Panc1 (cell line): ENCODE data around the gene CGNL1. TPM values are rescaled to one million over a fixed set of nuclear protein-coding genes. Genes with fewer than 3 reads are reported as not detected.

ENCODE experiments used
- ATAC-seq: fragments of 200-7000 bp; cut with Tn5 transposase; 2 replicates; pipeline ENCODE4 v1.9.1; 2020; ENCODE audit warnings: mild to moderate bottlenecking, moderate library complexity
- BruUV-seq: library from RNA; stranded (reverse); fragments of 400-500 nt; replicated peaks from 2 replicates; lab custom pipeline; 2021; lab: Mats Ljungman, UMichigan
- CTCF ChIA-PET: fragments of 300-600 bp; sonication (Branson Sonifier 250); formaldehyde crosslinking; loops from one replicate; lab custom pipeline; 2022; ENCODE audit warnings: antibody characterized with exemption; lab: Charles Lee
- POLR2A ChIA-PET: fragments of 300-600 bp; sonication (Branson Sonifier 250); formaldehyde crosslinking; loops from one replicate; lab custom pipeline; 2022; ENCODE audit warnings: antibody characterized with exemption; lab: Charles Lee
- DNase-seq: peaks from one replicate; pipeline ENCODE4 v3.0.0-alpha.2; 2010; ENCODE audit warnings: low read depth, low spot score
- H3K27ac ChIP-seq: 2 replicates; pipeline ENCODE4 v1.5.1; 2011; ENCODE audit warnings: mild to moderate bottlenecking, low read length, inconsistent platforms
- H3K27me3 ChIP-seq: fragments of 200-500 bp; sonication (Bioruptor generic); 2 replicates; pipeline ENCODE4 v1.6.0; 2014; ENCODE audit warnings: low read length, inconsistent platforms; ENCODE audit not compliant: control insufficient read depth, insufficient read depth
- H3K36me3 ChIP-seq: fragments of 200-500 bp; sonication (Bioruptor generic); 2 replicates; pipeline ENCODE4 v1.5.1; 2014; ENCODE audit warnings: inconsistent platforms, mild to moderate bottlenecking, low read length, moderate library complexity; ENCODE audit not compliant: control insufficient read depth, insufficient read depth
- H3K4me1 ChIP-seq: 2 replicates; pipeline ENCODE4 v1.5.1; 2011; ENCODE audit warnings: inconsistent platforms, mild to moderate bottlenecking, low read length, moderate library complexity; ENCODE audit not compliant: control insufficient read depth, insufficient read depth
- H3K4me3 ChIP-seq, 2 experiments: 2 replicates each; pipeline ENCODE4 v1.5.1; 2011 to 2012; ENCODE audit warnings: low read depth in 2 of 2, low read length in 2 of 2, mild to moderate bottlenecking in 2 of 2, inconsistent platforms in 1 of 2, moderate library complexity in 1 of 2
- H3K9me3 ChIP-seq: fragments of 200-500 bp; sonication (Bioruptor generic); 2 replicates; pipeline ENCODE4 v1.5.1; 2014; ENCODE audit warnings: low read depth, mild to moderate bottlenecking, inconsistent platforms, low read length, moderate library complexity; ENCODE audit not compliant: control insufficient read depth, insufficient read depth
- POLR2AphosphoS5 ChIP-seq: IDR thresholded peaks from 2 replicates; pipeline ENCODE4 v1.6.1; 2012; ENCODE audit warnings: mild to moderate bottlenecking, low read depth, low read length, moderate library complexity
- SIN3A ChIP-seq: IDR thresholded peaks from 2 replicates; pipeline ENCODE4 v1.6.1; 2012; ENCODE audit warnings: low read depth, mild to moderate bottlenecking, low read length, moderate library complexity, borderline replicate concordance; ENCODE audit not compliant: insufficient read depth
- TCF7L2 ChIP-seq: IDR thresholded peaks from 2 replicates; pipeline ENCODE4 v1.6.1; 2011; ENCODE audit warnings: mild to moderate bottlenecking, low read depth, low read length, inconsistent platforms
- in situ Hi-C: cut with HindIII; loops from 2 replicates; pipeline ENCODE4 v1.10.0; 2016; ENCODE audit warnings: low sequenced_read_pairs, low pct_unique_long_range_greater_than_20kb
- intact Hi-C: fragments of 100-400 bp; cut with micrococcal nuclease; formaldehyde crosslinking; loops from one replicate; pipeline ENCODE4 v1.10.0; 2022; ENCODE audit not compliant: unreplicated experiment
- total RNA-seq: library from RNA; stranded (reverse); gene quantifications from one replicate; pipeline ENCODE4 v1.2.1, GENCODE V29; 2021; ENCODE audit not compliant: unreplicated experiment
- TF ChIP-seq, protein P1 (sequence below), 2 experiments: IDR thresholded peaks; 2 replicates each; pipeline ENCODE4 v1.6.1; 2011 to 2012; ENCODE audit warnings: low read depth in 2 of 2, control low read depth in 1 of 2, low read length in 1 of 2, mild to moderate bottlenecking in 1 of 2, moderate library complexity in 1 of 2; ENCODE audit not compliant: insufficient read depth in 1 of 2
- TF ChIP-seq, protein P2 (sequence below): fragments of 450-650 bp; IDR thresholded peaks from 2 replicates; pipeline ENCODE4 v1.5.1; 2017; ENCODE audit warnings: mild to moderate bottlenecking

CGNL1 gene
- total RNA-seq, 1 experiment from 2014 or later: 3.5 TPM

- no peaks in the 10 kb centered on the region for H3K36me3 ChIP-seq
- no TSS peak for BruUV-seq
Observed at GRCh38 chr15:57516327-57517029, 140.2 kb downstream of the CGNL1 start.

DNA sequence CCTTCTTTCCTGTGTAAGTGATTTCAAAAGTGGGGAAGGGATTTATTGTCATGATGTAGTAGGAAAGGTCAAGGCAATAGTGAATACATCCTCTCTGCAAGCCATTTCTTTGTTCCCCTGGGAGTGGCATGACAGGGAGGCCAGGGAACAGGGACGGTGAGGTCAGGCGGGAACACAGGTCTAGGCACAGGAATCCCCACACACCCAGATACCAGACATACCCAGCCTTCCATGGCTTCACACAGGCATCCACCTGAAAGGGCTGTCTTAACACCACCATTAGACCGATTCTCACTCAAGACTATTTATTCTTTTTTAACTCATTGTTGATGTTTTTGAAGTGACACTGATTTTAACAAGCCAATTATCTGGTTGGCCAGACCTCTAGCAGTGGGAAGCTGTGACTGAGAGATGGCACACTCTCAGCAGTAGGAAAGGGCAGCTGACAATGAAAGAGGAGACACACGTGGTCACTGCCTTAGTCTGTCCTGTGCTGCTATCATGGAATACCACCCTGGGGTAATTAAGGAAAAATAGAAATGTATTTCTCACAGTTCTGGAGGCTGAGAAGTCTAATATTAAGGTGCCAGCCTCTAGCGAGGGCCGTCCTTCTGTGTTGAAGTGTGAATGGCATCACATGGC is 140.8 kb downstream of the CGNL1 start:
- intact Hi-C loops: no loop called here
- ChIA-PET POLR2A (no interaction called here), CTCF (no interaction called here)
- Histone ChIP-seq H3K36me3 (no peaks in the 10 kb centered on the region), H3K9me3 (no peaks in the 10 kb centered on the region), H3K4me3 (no peak overlapping the region), H3K27ac (no peak overlapping the region), H3K4me1 (peaks cover 6% of the 10 kb centered on the region), H3K27me3 (no peaks in the 10 kb centered on the region)
- TF ChIP-seq, protein P1, sequence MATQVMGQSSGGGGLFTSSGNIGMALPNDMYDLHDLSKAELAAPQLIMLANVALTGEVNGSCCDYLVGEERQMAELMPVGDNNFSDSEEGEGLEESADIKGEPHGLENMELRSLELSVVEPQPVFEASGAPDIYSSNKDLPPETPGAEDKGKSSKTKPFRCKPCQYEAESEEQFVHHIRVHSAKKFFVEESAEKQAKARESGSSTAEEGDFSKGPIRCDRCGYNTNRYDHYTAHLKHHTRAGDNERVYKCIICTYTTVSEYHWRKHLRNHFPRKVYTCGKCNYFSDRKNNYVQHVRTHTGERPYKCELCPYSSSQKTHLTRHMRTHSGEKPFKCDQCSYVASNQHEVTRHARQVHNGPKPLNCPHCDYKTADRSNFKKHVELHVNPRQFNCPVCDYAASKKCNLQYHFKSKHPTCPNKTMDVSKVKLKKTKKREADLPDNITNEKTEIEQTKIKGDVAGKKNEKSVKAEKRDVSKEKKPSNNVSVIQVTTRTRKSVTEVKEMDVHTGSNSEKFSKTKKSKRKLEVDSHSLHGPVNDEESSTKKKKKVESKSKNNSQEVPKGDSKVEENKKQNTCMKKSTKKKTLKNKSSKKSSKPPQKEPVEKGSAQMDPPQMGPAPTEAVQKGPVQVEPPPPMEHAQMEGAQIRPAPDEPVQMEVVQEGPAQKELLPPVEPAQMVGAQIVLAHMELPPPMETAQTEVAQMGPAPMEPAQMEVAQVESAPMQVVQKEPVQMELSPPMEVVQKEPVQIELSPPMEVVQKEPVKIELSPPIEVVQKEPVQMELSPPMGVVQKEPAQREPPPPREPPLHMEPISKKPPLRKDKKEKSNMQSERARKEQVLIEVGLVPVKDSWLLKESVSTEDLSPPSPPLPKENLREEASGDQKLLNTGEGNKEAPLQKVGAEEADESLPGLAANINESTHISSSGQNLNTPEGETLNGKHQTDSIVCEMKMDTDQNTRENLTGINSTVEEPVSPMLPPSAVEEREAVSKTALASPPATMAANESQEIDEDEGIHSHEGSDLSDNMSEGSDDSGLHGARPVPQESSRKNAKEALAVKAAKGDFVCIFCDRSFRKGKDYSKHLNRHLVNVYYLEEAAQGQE (IDR thresholded peaks at IDR 0.05; ENCODE audit: insufficient read depth in 1 of 2, low read depth in 2 of 2, low read length in 1 of 2): no peak
- no peak for TF ChIP-seq POLR2AphosphoS5
- in situ Hi-C loops: no loop called here
- no TSS peak for BruUV-seq
- ATAC-seq: no peak
- no peak for DNase-seq

More at GRCh38 chr15:57516327-57517029, 140.2 kb downstream of the CGNL1 start:
- Histone ChIP-seq H3K9me3 (no peaks in the 10 kb centered on the region), H3K4me1 (no peaks in the 10 kb centered on the region), H3K4me3 (no peak overlapping the region), H3K27ac (no peak overlapping the region), H3K27me3 (no peaks in the 10 kb centered on the region)
- CTCF ChIA-PET: no interaction called here
- DNase-seq (no peak), ATAC-seq (no peak)
- POLR2A ChIA-PET: no interaction called here
- intact Hi-C loops (no loop called here), in situ Hi-C loops (no loop called here)
- TF ChIP-seq TCF7L2 (no peak), POLR2AphosphoS5 (no peak), SIN3A (no peak)
- TF ChIP-seq, protein P2, sequence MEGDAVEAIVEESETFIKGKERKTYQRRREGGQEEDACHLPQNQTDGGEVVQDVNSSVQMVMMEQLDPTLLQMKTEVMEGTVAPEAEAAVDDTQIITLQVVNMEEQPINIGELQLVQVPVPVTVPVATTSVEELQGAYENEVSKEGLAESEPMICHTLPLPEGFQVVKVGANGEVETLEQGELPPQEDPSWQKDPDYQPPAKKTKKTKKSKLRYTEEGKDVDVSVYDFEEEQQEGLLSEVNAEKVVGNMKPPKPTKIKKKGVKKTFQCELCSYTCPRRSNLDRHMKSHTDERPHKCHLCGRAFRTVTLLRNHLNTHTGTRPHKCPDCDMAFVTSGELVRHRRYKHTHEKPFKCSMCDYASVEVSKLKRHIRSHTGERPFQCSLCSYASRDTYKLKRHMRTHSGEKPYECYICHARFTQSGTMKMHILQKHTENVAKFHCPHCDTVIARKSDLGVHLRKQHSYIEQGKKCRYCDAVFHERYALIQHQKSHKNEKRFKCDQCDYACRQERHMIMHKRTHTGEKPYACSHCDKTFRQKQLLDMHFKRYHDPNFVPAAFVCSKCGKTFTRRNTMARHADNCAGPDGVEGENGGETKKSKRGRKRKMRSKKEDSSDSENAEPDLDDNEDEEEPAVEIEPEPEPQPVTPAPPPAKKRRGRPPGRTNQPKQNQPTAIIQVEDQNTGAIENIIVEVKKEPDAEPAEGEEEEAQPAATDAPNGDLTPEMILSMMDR: no peak
- TF ChIP-seq, protein P1 (IDR thresholded peaks at IDR 0.05; ENCODE audit: insufficient read depth in 1 of 2, low read depth in 2 of 2, low read length in 1 of 2): no peak
